HL-60 (cell line): ENCODE data around the gene ZIC5.

Experiments used
- GABPA ChIP-seq: IDR thresholded peaks from 2 replicates; pipeline ENCODE4 v1.6.1; 2012; ENCODE audit warnings: low read depth
- POLR2AphosphoS5 ChIP-seq: IDR thresholded peaks from 2 replicates; pipeline ENCODE4 v1.6.1; 2012; ENCODE audit warnings: low read depth
- TF ChIP-seq, protein P1 (sequence below): IDR thresholded peaks from one replicate; pipeline ENCODE4 v1.5.1; 2011; ENCODE audit warnings: low read length, control low read depth, inconsistent platforms; ENCODE audit not compliant: insufficient read depth

GRCh38 chr13:99956473-99957349 is 14.9 kb downstream of the ZIC5 start:
- TF ChIP-seq, protein P1, sequence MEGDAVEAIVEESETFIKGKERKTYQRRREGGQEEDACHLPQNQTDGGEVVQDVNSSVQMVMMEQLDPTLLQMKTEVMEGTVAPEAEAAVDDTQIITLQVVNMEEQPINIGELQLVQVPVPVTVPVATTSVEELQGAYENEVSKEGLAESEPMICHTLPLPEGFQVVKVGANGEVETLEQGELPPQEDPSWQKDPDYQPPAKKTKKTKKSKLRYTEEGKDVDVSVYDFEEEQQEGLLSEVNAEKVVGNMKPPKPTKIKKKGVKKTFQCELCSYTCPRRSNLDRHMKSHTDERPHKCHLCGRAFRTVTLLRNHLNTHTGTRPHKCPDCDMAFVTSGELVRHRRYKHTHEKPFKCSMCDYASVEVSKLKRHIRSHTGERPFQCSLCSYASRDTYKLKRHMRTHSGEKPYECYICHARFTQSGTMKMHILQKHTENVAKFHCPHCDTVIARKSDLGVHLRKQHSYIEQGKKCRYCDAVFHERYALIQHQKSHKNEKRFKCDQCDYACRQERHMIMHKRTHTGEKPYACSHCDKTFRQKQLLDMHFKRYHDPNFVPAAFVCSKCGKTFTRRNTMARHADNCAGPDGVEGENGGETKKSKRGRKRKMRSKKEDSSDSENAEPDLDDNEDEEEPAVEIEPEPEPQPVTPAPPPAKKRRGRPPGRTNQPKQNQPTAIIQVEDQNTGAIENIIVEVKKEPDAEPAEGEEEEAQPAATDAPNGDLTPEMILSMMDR: no peak
- TF ChIP-seq GABPA: no peak
- TF ChIP-seq POLR2AphosphoS5: no peak
